GM19099 (cell line): Measurements from ENCODE around the gene EFCAB6.

Source experiments
- POLR2A ChIP-seq: IDR thresholded peaks from 3 replicates; pipeline ENCODE4 v1.6.1; 2011; ENCODE audit warnings: low read depth; ENCODE audit not compliant: insufficient read length; ENCODE audit errors: extremely low read depth

Gene EFCAB6

DNA sequence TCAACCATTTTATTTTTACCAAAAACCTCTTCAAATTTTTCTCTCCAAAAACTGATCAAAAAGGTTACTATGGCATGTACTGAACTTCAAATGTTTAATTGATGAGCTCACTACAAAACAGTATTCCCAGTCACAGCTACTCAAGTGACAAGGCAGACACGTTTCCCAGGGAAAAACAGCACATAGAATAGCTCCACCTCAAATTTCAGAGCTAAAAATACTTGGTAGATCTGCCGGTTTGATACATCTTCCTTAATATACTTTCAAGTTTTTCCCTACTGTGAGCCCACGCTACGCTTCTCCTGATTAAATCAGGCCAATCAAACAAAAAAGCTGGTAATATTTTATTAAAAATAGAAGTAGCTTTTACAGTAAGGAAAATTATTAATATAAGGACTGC is 100.4 kb downstream of the EFCAB6 start:
- no peak for TF ChIP-seq POLR2A

DNA sequence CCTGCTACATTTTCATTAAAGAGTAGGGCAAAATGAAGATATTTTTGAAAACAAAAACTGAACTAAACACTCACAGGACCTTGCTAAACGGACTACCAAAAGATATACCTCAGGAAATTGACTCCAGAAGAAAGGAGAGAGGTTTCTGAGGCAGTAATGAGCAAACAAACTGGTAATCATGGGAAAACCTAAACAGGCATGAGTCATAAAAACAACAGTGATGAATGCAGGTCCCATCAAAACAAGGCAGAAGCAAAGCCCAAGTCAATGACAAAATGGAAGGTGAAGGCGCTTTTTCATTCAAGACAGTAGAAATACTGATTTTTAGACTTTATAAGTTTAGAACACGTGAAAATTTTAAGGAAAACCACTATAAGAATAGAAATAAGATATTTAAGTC is 104.5 kb downstream of the EFCAB6 start:
- TF ChIP-seq POLR2A: no peak

DNA sequence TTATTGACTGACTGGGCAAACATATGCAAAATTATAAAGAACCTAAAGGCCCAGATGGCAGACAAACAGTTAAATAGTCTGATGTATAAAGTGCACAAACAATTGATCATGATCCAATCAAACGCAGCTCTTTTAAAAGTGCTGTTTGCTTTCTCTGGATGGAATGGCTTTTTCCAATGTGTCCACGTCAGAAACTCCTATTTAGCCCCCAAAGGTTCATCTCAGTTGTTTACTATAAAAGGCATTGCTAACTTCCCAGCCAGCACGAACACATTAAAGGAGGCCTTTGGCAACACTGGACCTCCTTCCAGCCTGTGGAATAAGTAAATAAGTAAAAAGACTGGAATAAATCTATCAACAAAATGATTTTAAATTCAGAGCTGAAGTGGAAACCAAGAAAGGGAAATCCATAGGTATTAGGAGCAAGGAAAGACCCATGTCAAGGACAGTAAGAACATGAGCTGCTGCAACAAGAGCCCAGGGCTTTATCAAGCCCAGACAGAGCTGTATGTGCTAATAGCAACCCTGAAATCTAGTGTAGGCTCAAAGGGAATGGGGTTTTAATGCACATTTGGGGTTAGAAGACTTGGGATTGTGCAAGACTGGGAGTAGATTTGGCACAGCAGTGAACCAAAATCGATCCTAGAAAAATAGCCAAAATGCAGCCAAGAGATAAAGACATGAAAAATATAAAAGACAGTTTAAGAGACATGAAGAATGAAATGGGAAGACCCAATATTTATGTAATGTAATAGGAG is 105.4 kb downstream of the EFCAB6 start:
- TF ChIP-seq POLR2A: no peak

DNA sequence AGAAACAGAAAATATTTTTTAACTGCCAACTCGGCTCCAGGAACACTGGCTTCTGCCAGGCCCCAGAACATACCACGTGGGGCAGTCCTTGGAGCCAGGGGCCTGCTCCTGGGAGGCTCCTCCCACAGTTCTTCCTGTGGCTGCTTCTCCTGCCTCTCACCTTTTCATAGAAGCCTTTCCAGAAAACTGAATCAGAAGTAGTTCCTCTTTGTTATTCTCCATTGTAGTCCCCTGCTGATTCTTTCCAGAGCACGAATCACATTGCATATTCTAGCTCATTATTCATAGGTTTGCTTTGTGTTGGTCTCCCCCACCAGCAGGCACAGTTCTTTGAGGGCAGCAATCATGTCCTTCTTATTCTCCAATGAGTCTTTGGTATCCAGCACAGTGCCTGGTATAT is 106.0 kb downstream of the EFCAB6 start:
- TF ChIP-seq POLR2A: no peak

DNA sequence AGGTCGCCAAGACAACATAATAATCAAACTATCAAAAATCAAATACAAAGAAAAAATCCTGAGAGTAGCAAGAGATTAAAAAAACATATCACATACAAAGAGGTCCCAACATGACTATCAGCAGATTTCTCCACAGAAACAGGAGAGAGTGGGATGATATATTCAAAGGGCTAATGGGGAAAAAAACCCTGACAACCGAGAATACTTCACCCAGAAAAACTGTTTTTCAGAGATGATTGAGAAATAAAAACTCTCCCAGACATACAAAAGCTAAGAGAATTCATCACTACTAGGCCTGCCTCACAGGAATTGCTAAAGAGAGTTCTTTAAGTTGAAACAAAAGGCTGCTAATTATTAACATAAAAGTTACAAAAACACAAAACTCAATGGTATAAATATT is 108.1 kb downstream of the EFCAB6 start:
- TF ChIP-seq POLR2A: no peak

DNA sequence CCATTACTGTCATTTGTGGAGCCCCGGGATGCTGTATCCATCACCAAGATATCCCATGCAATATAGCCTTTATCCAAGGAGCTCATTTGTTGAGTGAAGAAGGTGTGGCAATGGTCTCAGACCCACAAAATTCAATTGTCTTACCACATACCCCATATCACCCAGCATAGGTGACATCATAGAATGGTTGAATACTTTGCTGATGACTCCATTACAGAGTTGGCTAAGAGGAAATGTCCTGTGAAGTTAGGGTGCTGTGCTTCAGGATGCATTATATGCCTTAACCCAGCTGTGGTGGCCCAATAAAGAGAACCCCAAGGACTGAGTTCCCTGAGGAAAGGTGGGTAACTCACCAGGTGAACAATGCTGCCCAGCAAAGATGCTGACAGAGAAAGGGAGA is 113.7 kb downstream of the EFCAB6 start:
- TF ChIP-seq POLR2A: no peak

DNA sequence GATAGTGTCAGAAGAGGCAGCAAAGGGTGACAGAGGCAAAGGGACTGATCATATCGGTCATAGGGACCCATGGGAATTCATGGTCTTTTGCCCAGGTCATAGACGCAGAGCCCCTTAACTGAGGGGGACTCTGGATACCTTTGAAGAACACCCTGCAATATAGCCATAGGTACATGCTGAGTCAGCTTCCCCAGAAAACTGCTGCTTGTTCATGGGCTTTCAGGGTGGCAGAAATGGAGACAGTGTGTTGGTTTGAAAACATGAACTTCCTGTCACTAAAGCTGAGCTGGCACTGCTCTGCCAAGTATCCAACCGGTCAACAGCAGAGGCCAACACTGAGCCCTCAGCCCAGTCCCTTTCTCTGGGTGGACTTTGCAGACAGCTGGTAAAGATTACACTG is 114.2 kb downstream of the EFCAB6 start:
- TF ChIP-seq POLR2A: no peak

DNA sequence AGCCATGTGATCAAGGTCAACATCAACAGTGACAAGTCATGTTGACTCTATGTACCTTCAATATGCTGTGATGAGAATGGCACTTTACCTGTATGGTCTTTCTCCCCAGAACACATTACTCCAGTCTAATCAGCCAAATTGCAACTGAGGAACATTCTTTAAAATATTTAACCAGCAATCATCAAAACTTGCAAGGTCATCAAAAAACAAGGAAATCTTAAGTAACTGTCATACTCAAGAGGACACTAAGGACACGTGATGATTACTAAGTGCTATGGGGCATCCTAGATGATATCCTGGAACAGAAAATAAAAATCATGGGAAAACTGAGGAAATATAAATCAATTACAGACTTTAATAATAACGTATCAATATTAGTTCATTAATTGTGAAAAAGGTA is 118.9 kb downstream of the EFCAB6 start:
- TF ChIP-seq POLR2A: no peak

DNA sequence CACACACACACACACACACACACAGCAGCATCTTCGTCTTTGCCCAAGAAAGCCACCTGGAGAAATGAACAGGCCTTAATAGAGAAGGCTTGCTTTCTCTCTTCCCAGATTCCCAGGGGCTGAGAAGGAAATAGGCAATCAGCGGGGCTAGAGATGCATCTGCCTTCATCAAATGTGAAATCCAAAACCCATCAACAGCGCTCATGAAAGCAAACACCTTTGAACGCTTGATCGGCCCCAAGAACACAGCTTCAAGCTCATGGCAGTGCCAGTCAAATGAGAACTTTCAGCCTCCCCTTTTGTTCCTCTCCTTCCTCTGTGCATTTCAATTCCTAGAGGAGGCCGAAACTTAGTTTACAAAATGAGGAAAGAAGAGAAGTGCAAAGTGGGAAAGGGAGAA is 122.7 kb downstream of the EFCAB6 start:
- TF ChIP-seq POLR2A: no peak

DNA sequence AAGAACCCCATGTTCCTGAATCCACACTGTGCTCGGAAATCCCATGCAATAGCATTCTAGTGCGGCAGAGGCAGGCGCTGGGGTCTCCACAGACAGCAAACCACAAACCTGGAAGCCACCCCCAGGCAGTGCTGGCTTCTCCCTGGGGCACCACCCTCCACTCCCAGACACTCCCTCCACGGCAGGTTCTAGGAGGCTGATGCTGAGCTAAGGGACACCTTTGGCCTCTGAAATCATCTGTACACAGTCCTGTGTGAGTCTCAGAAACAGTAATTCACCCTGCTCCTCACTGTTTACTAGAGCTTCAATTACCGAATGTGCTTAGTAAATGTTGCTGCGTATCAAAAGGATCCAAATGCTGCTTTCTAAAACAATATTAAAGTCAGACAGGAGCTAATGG is 129.3 kb downstream of the EFCAB6 start:
- TF ChIP-seq POLR2A: no peak

DNA sequence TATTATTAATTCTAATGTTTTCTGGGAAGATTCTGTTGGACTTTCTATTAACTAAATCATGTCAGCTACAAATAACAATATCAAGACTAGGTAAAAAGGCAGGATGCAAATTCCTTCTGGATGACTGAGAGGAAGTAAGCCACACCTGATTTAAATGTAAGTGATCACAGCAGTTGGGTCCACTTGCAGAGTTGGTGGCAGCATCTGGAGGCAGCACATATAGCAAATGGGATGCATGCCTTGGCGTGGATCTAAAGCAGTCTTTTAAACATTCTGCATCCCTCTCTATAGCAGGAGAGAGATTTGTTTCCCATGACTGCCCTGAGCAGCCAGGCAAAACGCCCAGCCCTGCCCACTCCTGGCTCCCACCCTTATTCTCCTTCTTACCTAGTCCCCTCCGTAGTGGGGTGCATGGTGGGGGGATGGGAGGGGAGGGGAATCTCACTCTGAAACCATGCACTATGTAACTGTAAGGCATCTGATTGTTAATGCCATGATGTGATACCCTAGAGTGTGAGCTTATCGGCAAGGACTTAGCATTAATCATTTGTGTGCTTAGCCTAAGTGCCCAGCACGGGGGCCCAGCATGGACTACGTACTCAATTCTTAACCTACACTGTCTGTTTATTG is 130.3 kb downstream of the EFCAB6 start:
- no peak for TF ChIP-seq POLR2A

DNA sequence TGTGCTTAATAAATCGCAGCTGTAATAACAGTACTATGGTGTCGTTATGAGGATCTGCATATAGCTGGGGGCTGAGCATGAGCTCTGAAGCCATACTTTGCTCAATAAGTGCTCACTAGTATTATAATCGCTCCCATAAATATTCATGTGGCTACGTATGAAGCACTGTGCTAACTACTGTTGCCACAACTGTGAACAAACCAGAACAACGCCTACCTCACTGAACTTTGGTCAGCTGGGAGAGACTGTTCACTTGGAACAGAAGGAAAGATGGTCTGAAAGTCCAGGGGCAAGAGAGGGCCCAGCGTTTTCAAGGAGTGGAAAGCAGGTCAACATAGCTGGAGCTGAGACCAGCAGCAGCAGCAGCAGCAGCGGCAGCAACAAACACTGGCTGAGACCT is 141.6 kb downstream of the EFCAB6 start:
- no peak for TF ChIP-seq POLR2A

DNA sequence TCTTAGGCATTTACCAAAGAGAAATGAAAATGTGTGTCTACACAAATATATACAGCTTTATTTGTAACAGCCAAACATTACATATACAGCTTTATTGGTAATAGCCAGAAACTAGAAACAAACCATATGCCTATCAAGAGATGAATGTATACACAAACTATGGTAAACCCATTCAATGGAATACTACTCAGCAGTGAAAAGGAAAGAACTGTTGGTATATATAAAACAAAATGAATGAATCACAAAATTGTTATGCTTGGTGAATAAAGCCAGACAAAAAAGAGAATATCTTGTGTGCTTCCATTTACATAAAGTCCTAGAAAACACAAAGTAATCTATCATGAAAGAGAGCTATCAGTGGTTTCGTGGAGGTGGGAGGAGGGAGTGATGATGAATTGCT is 142.9 kb downstream of the EFCAB6 start:
- TF ChIP-seq POLR2A: no peak

DNA sequence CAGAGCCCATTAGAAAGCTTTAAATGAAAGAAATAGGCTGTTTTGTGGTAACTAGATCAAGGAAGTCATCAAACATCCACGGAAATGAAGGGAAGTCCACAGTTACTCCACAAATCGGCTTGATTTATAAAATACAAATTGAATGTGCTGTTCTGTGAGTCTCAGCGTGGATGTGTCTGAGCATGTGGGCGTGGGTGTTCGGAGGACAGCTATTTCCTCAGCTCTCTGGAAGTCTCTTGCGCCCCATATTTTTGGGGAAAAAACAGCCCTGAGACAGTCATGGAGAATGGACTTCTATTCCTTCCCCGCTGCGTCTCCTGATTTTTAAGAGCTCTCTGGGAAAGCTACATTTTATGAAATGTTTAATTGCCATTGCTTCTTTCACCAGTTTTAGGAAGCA is 144.4 kb downstream of the EFCAB6 start:
- no peak for TF ChIP-seq POLR2A

DNA sequence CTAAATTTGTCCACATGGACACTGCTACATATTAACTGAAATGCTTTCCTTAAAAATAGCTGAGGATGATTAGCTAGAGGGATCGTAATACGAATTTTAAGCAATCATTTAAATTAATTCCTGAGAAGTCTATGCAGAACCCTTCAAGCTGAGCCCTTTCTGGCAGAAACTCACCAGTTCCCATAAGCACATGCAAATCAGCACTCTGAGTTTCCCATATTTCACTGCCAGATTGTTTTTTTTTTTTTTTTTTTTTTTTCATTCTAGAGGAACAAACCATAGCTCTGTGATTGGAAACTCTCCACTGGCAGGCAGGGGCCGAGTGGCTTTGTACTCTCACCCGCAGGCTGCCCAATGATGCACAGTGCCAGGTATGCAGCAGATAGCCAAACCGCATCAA is 145.6 kb downstream of the EFCAB6 start:
- TF ChIP-seq POLR2A: no peak

DNA sequence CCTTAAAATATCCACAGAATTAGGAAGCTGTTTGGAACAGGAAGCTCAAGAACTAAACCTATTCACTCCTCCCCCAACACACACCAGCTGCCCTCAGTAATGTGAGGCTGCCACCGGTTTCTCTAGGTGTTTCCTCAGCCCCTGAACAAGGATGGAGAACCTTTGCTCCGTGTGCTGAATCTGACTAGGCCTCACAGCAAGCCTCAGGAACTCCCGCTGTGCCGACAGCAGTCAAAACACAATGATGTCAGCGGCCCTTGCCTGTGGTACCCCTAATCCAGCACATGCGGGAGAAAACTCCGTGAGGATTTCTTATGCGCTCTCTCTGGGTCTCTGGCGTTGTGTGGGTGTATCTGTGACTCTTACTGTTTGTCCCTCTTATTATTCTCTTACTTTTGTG is 153.3 kb downstream of the EFCAB6 start:
- no peak for TF ChIP-seq POLR2A

DNA sequence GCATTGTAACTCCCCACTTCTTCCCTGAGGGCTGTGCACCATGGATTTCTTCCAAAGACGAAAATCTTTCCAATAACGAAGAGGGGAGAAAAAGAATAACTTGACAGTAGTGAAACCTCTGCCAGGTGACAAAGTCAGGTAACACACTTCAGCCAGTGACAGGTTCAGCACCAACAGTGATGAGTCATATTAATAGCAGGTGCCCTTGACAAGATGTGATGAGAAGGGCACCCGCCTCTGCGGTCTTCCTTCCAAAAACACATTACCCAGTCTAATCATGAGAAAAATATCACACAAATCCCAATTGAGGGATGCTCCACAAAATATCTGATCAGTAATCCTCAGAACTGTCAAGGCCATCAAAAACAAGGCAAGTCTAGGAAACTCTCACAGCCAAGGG is 157.8 kb downstream of the EFCAB6 start:
- no peak for TF ChIP-seq POLR2A
